ENCODE results near the gene SIPA1L3.

Gene SIPA1L3

DNA sequence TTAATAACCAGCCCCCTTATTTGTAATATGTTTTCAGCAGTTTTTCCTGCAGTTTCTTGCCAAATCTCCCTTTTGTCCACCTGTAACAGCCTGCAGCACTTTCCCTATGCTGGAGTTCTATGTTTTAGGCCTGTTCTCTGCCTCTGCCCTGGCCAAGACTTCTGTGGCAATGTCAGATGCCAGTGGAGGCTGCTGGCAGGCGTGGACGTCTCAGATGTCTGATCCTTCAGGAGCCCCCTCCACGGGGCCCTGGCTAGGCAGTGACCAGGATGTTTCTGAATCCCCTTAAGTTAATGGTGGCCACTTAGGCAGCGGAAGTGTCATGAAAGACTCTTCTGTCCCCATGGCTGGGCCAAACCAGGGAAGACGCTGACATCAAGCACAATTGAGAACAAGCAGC is 40.8 kb downstream of the SIPA1L3 start:
- no peak for FAIRE-seq

- FAIRE-seq, result no peak
Measured at GRCh38 chr19:37948362-37948761, 41.4 kb downstream of the SIPA1L3 start.

GRCh38 chr19:37950471-37951175 is 43.6 kb downstream of the SIPA1L3 start:
- no peak for FAIRE-seq

DNA sequence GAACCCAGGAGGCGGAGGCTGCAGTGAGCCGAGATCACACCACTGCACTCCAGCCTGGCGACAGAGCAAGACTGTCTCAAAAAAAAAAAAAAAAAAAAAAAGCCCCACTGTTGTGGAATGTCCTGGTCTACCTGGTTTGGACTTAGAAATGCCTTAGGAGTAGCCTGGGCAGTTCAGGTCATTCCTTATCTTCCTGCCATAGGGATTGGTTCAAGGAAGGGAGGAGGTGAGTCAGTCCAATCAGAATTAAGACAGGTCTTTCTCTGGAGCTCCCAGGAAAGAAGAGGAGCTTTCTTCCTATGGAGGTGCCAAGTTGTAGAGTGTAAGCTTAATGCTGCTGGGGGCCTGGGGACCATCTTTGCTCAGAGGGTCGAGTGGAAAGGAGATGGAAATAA is 44.8 kb downstream of the SIPA1L3 start:
- FAIRE-seq, result no peak

DNA sequence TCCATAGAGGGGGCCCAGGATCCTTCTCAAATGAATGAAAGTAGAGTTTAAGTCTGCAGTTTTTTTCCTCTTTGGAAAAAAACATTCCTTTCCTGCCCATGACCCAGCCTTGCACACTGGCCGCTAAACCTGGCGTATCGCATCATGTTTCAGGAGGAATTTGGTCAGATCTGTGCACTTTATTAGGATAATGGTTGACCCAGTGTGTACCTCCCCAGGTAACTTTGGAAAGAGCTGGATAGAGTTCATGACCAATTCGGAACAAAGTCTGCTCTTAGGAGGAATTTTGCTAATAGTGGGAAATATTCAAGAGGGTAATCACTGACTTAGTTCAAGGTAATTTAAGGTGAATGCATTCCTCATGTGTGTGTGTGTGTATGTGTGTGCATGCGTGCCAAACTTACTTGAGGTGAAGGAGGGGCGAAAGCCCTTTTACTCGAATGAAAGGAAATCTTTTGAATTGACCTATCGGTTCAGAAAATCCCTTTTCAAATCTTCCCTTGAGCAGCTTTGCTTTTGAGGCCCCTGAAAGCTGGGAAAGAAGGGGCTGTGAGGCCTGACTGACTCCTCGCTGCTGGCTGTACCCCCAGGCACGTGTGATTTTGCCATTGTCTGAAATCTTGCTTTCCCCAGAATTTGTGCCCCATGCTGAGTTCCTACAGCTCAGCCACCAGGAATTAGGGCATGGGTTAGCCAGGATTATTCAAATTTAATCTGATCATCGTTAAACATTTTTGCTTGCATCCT is 46.3 kb downstream of the SIPA1L3 start:
- no peak for FAIRE-seq

DNA sequence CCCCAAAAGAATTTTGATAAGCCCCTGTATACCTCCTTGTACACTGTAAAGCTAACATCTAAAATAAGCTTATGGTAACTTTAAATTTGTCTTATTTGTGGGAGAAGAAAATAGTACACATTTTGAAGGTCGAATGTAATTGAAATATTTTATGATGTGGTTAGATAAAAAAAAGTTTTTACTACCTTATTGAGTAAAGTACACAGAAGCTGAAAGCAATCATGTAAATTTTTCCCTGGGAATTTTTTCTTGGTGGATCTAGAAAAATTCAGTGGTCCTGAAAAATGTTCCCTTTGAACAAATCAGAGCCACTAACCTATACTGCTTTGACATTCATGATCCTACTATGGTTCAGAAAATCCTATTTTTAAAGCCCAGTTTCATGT is 46.9 kb downstream of the SIPA1L3 start:
- no peak for FAIRE-seq

GRCh38 chr19:37954421-37954874 is 47.4 kb downstream of the SIPA1L3 start:
- FAIRE-seq, result no peak

DNA sequence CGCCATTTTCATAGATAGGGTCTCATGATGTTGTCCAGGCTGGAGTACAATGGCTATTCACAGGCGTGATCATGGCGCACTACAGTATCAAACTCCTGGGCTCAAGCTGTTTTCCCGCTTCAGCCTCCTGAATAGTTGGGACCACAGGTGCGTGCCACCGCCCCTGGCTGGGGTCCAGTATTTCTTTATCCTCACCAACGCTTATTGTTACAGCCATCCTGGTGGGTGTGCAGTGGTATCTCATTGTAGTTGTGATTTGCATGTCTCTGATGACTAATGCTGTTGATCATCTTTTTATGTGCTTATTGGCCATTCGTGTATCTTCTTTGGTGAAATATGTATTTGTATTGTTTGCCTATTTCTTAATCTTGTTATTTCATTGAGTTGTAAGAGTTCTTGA is 49.0 kb downstream of the SIPA1L3 start:
- FAIRE-seq, result no peak

- no peak for FAIRE-seq
Measured at GRCh38 chr19:37957176-37957575, 50.2 kb downstream of the SIPA1L3 start.

- no peak for FAIRE-seq
Measured at GRCh38 chr19:37959665-37960114, 52.7 kb downstream of the SIPA1L3 start.

- no peak for FAIRE-seq
Measured at GRCh38 chr19:37961198-37961597, 54.2 kb downstream of the SIPA1L3 start.

DNA sequence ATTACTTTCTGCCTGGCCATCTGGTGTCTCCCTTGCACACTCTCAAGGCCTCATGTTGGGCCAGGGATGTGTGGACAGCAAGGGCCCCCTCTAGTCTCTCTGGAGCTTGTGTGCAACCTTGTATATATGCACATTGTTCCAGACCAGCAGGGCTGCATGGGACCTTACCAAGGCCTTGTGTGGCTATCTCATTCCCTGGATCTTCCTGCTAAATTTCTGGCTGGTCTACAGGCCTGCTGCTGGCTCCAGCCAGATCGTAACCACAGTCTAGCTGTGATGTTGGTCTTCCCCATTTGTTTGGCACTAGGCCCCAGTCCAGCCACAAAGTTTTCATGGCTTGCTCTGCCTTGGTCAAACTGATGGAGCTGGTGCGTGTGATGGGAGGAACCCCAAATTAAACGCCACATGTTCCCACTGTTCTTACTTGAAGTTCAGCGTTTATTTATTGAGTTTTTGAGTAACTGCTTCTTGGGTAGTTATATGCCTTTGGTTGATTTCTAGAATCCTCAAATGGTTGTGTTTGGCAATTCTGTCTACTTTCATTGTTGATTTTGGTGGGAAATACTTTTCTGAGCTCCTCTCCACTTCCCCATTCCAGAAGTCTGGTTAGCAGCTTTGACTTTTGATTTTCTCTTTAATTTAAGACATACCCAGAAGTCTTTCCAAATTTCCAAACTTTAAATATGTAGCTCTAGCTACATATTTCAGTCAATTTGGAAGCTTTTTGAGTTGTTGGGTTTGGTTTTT is 56.4 kb downstream of the SIPA1L3 start:
- FAIRE-seq, result no peak

DNA sequence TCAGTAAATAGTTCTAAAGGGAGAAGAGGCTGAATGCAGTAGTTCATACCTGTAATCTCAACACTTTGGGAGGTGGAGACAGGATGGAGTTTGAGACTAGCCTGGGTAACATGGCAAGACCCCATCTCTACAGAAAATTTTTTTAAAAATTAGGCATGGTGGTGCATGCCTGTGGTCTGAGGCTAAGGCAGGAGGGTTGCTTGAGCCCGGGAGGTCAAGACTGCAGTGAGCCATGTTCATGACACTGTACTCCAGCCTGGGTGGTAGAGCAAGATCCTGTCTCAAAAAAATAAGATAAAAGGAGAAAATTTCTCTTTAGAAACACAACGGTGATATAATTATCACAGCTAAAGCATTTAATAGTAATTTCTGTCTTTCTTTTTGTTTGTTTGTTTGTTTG is 57.1 kb downstream of the SIPA1L3 start:
- FAIRE-seq, result no peak

DNA sequence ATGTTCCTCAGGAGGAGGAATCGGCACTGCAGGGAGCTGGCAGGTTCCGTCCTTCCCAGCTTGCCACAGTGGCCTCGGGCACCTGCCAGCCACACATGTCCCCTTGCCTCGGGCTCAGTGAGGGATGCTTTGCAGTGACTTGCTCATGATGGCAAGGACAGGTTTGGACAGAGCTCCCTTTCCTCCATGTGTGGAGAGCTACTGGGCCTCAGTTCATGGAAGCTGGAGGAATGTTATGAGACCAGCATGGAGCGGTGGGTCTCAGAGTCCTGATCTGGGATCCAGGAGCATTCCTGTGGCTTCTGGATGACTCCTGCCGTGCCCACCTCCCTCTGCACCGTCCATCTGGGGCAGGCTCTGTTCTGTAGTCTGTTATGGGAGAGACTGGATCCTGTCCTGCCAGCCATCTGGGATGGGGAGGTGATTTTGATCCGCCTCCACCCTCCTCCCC is 59.2 kb downstream of the SIPA1L3 start:
- no peak for FAIRE-seq

GRCh38 chr19:37966662-37967231 is 59.7 kb downstream of the SIPA1L3 start:
- FAIRE-seq, result no peak

GRCh38 chr19:37969695-37970094 is 62.7 kb downstream of the SIPA1L3 start:
- FAIRE-seq, result no peak

GRCh38 chr19:37970699-37971098 is 63.7 kb downstream of the SIPA1L3 start:
- FAIRE-seq, result no peak

DNA sequence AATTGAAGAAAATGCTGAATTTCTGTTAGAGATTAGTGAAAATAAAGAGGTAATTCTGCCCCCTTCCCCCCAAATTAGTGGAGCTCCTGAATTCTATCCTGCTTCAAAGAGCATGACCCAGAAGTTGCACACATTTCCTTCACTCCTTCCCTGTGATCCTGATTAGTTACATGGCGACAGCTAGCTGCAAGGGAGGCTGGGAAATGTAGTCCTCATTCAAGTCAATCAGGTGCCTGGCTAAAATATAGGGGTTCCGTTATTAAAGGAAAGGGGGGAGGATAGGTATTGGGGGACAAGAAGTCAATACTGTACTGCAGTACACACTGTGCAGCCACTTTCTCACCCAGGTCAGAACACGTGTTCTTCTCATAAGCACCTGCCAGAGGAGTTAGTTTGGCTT is 65.8 kb downstream of the SIPA1L3 start:
- FAIRE-seq, result no peak

DNA sequence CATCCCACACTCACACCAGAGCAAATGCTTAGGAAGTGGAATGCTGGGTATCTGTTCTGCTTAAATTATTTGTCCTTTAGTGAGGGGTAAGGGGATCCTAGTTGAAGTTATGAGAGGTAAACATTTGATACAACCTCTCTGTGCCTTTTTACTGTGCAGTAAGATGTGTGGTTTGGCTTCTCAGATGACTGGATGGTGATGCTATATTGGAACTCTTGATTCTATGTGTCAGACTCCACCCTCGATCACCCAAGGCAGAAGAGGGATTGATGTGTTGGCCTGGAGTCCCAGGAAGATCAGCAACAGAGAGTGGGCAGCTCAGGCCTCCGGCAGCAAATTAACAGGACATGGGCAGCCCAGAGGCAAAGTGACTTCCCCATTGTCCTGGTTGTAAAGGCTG is 66.7 kb downstream of the SIPA1L3 start:
- FAIRE-seq, result no peak

DNA sequence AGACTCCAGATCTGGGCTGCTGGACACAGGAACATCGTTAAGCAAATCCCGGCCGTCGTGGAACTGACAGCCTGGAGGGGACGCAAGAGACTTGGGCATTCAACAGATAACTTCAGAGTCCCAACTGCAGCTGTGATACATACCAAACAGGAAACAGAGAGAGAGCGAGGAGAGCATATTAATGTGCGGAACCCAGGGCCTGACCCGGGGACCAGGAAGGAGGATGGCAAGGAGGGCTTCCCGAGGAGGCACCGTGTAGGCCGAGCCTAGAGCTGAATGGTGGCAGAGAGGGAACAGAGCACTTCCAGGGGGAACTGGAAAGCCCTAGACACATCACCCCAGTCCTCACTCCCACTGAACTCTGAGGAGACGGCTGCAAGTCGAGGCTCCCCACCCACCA is 68.1 kb downstream of the SIPA1L3 start:
- FAIRE-seq, result no peak

GRCh38 chr19:37975596-37976515 is 68.8 kb downstream of the SIPA1L3 start:
- no peak for FAIRE-seq

DNA sequence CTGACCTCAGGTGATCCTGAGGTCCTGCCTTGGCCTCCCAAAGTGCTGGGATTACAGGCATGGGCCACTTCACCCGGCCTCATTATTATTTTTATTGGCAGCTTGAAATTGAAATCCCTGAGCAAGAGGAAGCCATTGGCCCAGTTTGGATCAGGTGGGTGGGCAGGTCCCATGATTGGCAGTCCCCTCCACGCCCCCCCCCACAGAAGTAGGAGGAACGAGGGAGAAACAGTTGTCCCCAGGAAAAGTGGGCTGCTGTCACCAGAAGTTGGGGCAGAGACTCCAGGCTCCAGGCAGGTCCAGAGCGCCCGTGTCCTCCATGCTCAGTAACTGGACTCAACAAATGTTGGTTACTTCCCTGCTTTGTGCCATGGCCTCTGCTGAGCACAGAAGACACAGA is 70.4 kb downstream of the SIPA1L3 start:
- FAIRE-seq, result no peak
